BE2C (cell line): ENCODE measurements around the gene BICD1.

ENCODE experiments used
- DNase-seq: peaks from one replicate; pipeline ENCODE4 v3.0.0-alpha.2; 2020
- H3K27me3 ChIP-seq: fragments of 250-450 bp; sonication (Bioruptor Pico); 2 replicates; pipeline ENCODE4 v1.5.1; 2020; ENCODE audit warnings: mild to moderate bottlenecking
- H3K36me3 ChIP-seq: fragments of 250-450 bp; sonication (Bioruptor Pico); 2 replicates; pipeline ENCODE4 v1.5.1; 2020; ENCODE audit warnings: mild to moderate bottlenecking
- H3K4me1 ChIP-seq: fragments of 250-450 bp; sonication (Bioruptor Pico); 2 replicates; pipeline ENCODE4 v1.5.1; 2020
- H3K4me3 ChIP-seq: 2 replicates; pipeline ENCODE4 v1.5.1; 2011; ENCODE audit warnings: low read depth, low read length
- H3K9me3 ChIP-seq: fragments of 250-450 bp; sonication (Bioruptor Pico); 2 replicates; pipeline ENCODE4 v1.5.1; 2020
- CTCF ChIP-seq: IDR thresholded peaks from 2 replicates; pipeline ENCODE4 v1.5.1; 2012; ENCODE audit warnings: mild to moderate bottlenecking, low read depth, low read length

The BICD1 gene

GRCh38 chr12:32191445-32191844 lies 84.8 kb downstream of the BICD1 start:
- Histone ChIP-seq H3K36me3 (peaks cover 21% of the 10 kb centered on the region), H3K4me3 (no peak overlapping the region), H3K9me3 (no peaks in the 10 kb centered on the region; the same call in 1 of the 2 replicates), H3K27me3 (no peaks in the 10 kb centered on the region), H3K4me1 (no peaks in the 10 kb centered on the region)
- no peak for DNase-seq
- TF ChIP-seq CTCF: no peak

GRCh38 chr12:32196250-32197198 lies 89.9 kb downstream of the BICD1 start:
- no peak for TF ChIP-seq CTCF
- H3K4me1 ChIP-seq: no peaks in the 10 kb centered on the region; the same call in 1 of the 2 replicates
- H3K36me3 ChIP-seq: peaks cover 23% of the 10 kb centered on the region
- H3K4me3 ChIP-seq: no peak overlapping the region
- no peaks in the 10 kb centered on the region for H3K27me3 ChIP-seq
- DNase-seq: no peak
- H3K9me3 ChIP-seq: no peaks in the 10 kb centered on the region

GRCh38 chr12:32197421-32197820 lies 90.8 kb downstream of the BICD1 start:
- H3K4me3 ChIP-seq: no peak overlapping the region
- no peak for TF ChIP-seq CTCF
- peaks cover 23% of the 10 kb centered on the region for H3K36me3 ChIP-seq
- H3K9me3 ChIP-seq: no peaks in the 10 kb centered on the region
- H3K27me3 ChIP-seq: no peaks in the 10 kb centered on the region
- DNase-seq: no peak
- H3K4me1 ChIP-seq: no peaks in the 10 kb centered on the region; the same call in 1 of the 2 replicates

- H3K4me3 ChIP-seq: no peak overlapping the region
- peaks cover 14% of the 10 kb centered on the region for H3K36me3 ChIP-seq
- no peaks in the 10 kb centered on the region; the same call in 1 of the 2 replicates for H3K4me1 ChIP-seq
- no peaks in the 10 kb centered on the region for H3K27me3 ChIP-seq
- no peak for DNase-seq
- H3K9me3 ChIP-seq: no peaks in the 10 kb centered on the region
- TF ChIP-seq CTCF: no peak
These were observed 91.9 kb downstream of the BICD1 start for GRCh38 chr12:32198555-32198954.

- TF ChIP-seq CTCF: no peak
- no peak for DNase-seq
- Histone ChIP-seq H3K36me3 (peaks cover 9% of the 10 kb centered on the region), H3K9me3 (no peaks in the 10 kb centered on the region), H3K27me3 (no peaks in the 10 kb centered on the region), H3K4me3 (no peak overlapping the region), H3K4me1 (no peaks in the 10 kb centered on the region; the same call in 1 of the 2 replicates)
These were observed 94.4 kb downstream of the BICD1 start for GRCh38 chr12:32201096-32201495.

GRCh38 chr12:32201976-32202375 lies 95.3 kb downstream of the BICD1 start:
- no peaks in the 10 kb centered on the region for H3K27me3 ChIP-seq
- no peak for TF ChIP-seq CTCF
- peaks cover 3% of the 10 kb centered on the region; the same call in 1 of the 2 replicates for H3K36me3 ChIP-seq
- no peaks in the 10 kb centered on the region; the same call in 1 of the 2 replicates for H3K4me1 ChIP-seq
- H3K9me3 ChIP-seq: no peaks in the 10 kb centered on the region
- H3K4me3 ChIP-seq: no peak overlapping the region
- no peak for DNase-seq
